Stomach smooth muscle (tissue), 2 donors: ENCODE data around the gene POLE2.
"Not testable (repeated sequence)": the region's sequence is repeated elsewhere in the genome, so short reads cannot be mapped to it uniquely, and the experiment has no call there.

Experiments
- H3K27ac ChIP-seq: one replicate; pipeline ENCODE4 v1.7.0; 2013; ENCODE audit warnings: mild to moderate bottlenecking, low read length, inconsistent platforms
- H3K27me3 ChIP-seq, 2 donors: one replicate each; pipeline ENCODE4 v1.7.0; 2013; ENCODE audit warnings: low read length in 2 of 2; ENCODE audit not compliant: insufficient read depth in 2 of 2, control insufficient read depth in 1 of 2
- H3K36me3 ChIP-seq, 2 donors: one replicate each; pipeline ENCODE4 v1.7.0; 2013; ENCODE audit warnings: low read length in 2 of 2; ENCODE audit not compliant: control insufficient read depth in 2 of 2, insufficient read depth in 2 of 2
- H3K4me1 ChIP-seq: one replicate; pipeline ENCODE4 v1.7.0; 2013; ENCODE audit warnings: low read length; ENCODE audit not compliant: control insufficient read depth, insufficient read depth
- H3K4me3 ChIP-seq, 2 donors: one replicate each; pipeline ENCODE4 v1.7.0; 2013; ENCODE audit warnings: low read length in 2 of 2
- H3K9ac ChIP-seq, 2 donors: one replicate each; pipeline ENCODE4 v1.7.0; 2013; ENCODE audit warnings: low read length in 2 of 2, mild to moderate bottlenecking in 1 of 2
- H3K9me3 ChIP-seq, 2 donors: one replicate each; pipeline ENCODE4 v1.7.0; 2013; ENCODE audit warnings: low read length in 2 of 2; ENCODE audit not compliant: control insufficient read depth in 2 of 2
- donor health status: healthy.
- donor health status: Pancreatic carcinoma.

POLE2 gene

DNA sequence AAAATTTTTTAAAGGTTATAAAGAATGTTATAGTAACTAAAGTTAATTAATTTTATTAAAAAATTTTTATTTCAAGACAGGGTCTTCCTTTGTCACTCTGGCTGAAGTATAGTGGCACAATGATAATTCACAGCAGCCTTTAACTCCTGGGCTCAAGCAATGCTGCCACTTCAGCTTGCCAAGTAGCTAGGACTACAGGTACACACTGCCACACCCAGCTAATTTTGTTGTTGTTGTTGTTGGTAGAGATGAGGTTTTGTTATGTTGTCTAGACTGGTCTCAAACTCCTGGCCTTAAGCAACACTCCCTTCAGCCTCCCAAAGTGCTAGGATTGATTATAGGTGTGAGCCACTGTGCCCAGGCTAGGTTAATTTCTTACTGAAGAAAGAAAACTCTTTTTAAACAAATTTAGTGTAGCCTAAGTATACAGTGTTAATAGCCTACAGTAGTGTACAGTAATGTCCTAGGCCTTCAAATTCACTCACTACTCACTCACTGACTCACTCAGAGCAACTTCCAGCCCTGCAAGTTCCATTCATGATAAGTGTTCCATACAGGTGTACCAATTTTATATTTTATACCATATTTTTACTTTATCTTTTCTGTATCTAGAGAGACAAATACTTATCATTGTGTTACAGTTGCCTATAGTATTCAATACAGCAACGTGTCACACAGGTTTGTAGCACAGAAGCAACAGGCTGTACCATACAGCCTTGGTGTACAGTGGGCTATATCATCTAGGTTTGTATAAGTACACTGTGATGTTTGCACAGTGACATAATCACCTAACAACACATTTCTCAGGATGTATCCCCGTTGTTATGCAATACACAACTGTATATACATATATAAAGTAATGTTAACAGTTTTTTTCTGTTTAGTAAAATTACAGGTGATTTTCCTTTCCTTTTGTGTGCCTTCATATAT is 28.2 kb downstream of the POLE2 start:
- H3K27ac ChIP-seq: no peak overlapping the region
- H3K4me1 ChIP-seq: no peaks in the 10 kb centered on the region
- no peaks in the 10 kb centered on the region for H3K27me3 ChIP-seq
- H3K9me3 ChIP-seq: no peaks in the 10 kb centered on the region
- no peaks in the 10 kb centered on the region for H3K36me3 ChIP-seq
- no peak overlapping the region for H3K9ac ChIP-seq
- H3K4me3 ChIP-seq: no peak overlapping the region

DNA sequence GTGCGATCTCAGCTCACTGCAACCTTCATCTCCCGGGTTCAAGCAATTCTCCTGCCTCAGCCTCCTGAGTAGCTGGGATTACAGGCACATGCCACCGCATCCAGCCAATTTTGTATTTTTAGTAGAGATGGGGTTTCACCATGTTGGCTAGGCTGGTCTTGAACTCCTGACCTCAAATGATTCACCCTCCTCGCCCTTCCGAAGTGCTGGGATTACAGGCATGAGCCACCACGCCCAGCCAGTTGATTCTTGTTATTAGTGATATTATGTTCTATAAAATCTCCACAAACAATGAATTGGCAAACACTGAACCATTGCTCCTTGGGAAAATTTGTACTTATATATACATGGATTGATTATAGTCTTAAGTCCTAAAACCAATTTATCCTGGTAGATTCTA is 30.5 kb downstream of the POLE2 start:
- H3K9me3 ChIP-seq, H3K27me3 ChIP-seq, H3K4me1 ChIP-seq, H3K4me3 ChIP-seq, H3K36me3 ChIP-seq, H3K9ac ChIP-seq, H3K27ac ChIP-seq: not testable (repeated sequence)

GRCh38 chr14:49654511-49654910 is 33.5 kb downstream of the POLE2 start:
- Histone ChIP-seq H3K4me3 (no peak overlapping the region), H3K27ac (no peak overlapping the region), H3K36me3 (no peaks in the 10 kb centered on the region), H3K9me3 (no peaks in the 10 kb centered on the region), H3K27me3 (no peaks in the 10 kb centered on the region), H3K9ac (no peak overlapping the region), H3K4me1 (no peaks in the 10 kb centered on the region)

DNA sequence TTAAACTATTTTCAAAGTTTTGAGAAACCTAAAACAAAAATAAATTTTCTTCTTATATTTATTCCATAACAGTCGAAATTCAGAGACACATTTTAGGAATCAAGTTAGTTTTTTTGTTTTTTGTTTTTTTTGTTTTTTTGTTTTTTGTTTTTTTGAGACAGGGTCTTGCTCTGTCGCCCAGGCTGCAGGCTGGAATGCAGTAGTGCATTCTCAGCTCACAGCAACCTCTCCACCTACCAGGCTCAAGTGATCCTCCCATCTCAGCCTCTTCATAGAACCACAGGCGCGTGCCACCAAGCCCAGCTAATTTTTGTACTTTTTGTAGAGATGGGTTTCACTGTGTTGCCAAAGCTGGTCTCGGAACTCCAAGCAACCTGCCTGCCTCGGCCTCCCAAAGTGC is 34.5 kb downstream of the POLE2 start:
- H3K9ac ChIP-seq: no peak overlapping the region
- H3K36me3 ChIP-seq: no peaks in the 10 kb centered on the region
- H3K27me3 ChIP-seq: no peaks in the 10 kb centered on the region
- H3K4me1 ChIP-seq: no peaks in the 10 kb centered on the region
- H3K9me3 ChIP-seq: no peaks in the 10 kb centered on the region
- no peak overlapping the region for H3K27ac ChIP-seq
- H3K4me3 ChIP-seq: no peak overlapping the region

- Histone ChIP-seq H3K9ac (no peak overlapping the region), H3K4me1 (peaks cover 3% of the 10 kb centered on the region), H3K27ac (no peak overlapping the region)
These were observed 45.9 kb downstream of the POLE2 start for GRCh38 chr14:49642163-49642562.

DNA sequence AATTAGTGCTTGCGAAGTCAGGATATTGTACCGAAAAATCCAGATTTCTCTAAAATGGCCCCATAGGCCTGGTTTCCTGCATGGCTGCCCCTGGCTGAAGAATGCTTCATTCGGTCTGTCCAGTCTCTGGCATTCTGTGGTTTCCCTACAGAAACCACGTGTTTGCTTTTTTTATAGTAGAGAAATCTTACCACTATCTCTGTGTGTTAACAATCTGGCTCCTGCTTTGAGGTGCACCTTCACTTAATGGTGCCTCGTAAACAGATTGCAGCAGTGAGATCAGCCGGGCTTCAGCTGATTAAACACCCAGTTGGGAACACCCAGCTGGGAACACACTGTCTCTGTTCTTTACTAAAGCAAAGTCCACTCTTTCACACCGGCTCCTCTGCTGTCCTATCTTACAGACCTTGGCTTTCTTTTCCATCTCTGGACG is 46.3 kb downstream of the POLE2 start:
- H3K9ac ChIP-seq: no peak overlapping the region
- no peaks in the 10 kb centered on the region for H3K36me3 ChIP-seq
- peaks cover 3% of the 10 kb centered on the region for H3K4me1 ChIP-seq
- H3K27me3 ChIP-seq: no peaks in the 10 kb centered on the region
- no peaks in the 10 kb centered on the region for H3K9me3 ChIP-seq
- no peak overlapping the region for H3K4me3 ChIP-seq
- no peak overlapping the region for H3K27ac ChIP-seq

More at GRCh38 chr14:49642163-49642562, 45.9 kb downstream of the POLE2 start:
- H3K4me3 ChIP-seq: no peak overlapping the region
- no peaks in the 10 kb centered on the region for H3K9me3 ChIP-seq
- H3K27me3 ChIP-seq: no peaks in the 10 kb centered on the region
- no peaks in the 10 kb centered on the region for H3K36me3 ChIP-seq

DNA sequence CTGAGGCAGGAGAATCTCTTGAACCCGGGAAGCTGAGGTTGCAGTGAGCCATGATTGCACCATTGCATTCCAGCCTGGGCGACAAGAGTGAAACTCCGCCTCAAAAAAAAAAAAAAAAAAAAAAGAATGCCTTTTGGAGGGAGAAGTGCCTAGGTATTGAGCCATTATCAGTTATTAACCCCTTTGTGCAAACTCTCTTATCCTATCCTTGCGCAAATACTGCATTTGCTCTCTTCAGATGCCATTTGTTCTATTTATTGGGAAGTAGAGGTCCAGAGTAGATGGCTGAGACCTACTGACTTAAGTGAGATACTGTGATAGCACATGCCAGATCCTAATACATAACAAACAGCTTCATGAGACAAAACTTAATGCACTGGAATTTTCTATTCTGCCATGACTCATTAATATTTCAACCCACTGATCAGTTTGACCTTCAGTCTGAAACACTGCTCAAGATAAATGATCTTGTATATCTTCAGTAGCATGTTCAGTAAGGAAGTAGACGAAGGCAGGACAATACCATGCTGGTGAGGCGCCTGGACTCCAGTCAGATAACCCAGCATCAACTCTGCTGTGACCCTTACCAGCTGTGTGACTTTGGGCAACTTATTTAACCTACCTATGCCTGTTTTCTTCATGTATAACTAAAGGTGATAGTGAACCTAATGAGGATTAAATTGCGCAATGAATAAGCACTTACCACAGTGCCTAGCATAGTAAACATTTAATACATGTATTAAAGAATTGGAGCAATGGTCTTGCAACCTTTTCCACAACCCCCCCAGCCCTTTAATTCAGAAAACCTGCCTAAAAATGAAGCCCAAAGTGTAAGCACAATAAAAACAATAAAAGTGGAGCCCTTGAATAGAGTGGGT is 47.2 kb downstream of the POLE2 start:
- no peaks in the 10 kb centered on the region for H3K36me3 ChIP-seq
- no peaks in the 10 kb centered on the region for H3K9me3 ChIP-seq
- no peak overlapping the region for H3K27ac ChIP-seq
- no peak overlapping the region for H3K4me3 ChIP-seq
- H3K27me3 ChIP-seq: no peaks in the 10 kb centered on the region
- peaks cover 3% of the 10 kb centered on the region for H3K4me1 ChIP-seq
- H3K9ac ChIP-seq: no peak overlapping the region

- Histone ChIP-seq H3K36me3 (no peaks in the 10 kb centered on the region), H3K9me3 (no peaks in the 10 kb centered on the region), H3K4me3 (no peak overlapping the region), H3K9ac (no peak overlapping the region), H3K27ac (no peak overlapping the region), H3K27me3 (no peaks in the 10 kb centered on the region), H3K4me1 (peaks cover 11% of the 10 kb centered on the region)
These were observed 50.4 kb downstream of the POLE2 start for GRCh38 chr14:49637534-49638078.

DNA sequence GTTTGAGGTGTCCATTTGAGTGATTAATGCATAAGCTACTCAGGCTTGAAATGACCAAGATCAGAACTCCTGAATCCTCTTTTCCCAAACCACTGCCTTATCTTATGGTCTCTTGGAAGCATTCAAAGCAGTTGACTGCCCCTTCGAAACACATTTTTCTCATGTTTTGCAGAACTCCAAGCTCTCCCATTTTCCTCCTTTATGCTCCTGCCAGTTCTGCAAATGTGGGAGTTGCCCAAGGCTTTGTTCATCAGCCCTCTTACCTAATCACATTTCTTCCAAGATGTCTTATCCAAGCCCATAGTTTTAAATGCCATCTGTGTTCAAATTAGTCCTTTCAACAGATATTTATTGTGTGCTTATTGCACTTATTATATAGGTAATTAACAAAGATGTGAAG is 51.1 kb downstream of the POLE2 start:
- no peak overlapping the region for H3K27ac ChIP-seq
- H3K27me3 ChIP-seq: no peaks in the 10 kb centered on the region
- H3K36me3 ChIP-seq: no peaks in the 10 kb centered on the region
- peaks cover 11% of the 10 kb centered on the region for H3K4me1 ChIP-seq
- H3K9me3 ChIP-seq: no peaks in the 10 kb centered on the region
- no peak overlapping the region for H3K4me3 ChIP-seq
- no peak overlapping the region for H3K9ac ChIP-seq

DNA sequence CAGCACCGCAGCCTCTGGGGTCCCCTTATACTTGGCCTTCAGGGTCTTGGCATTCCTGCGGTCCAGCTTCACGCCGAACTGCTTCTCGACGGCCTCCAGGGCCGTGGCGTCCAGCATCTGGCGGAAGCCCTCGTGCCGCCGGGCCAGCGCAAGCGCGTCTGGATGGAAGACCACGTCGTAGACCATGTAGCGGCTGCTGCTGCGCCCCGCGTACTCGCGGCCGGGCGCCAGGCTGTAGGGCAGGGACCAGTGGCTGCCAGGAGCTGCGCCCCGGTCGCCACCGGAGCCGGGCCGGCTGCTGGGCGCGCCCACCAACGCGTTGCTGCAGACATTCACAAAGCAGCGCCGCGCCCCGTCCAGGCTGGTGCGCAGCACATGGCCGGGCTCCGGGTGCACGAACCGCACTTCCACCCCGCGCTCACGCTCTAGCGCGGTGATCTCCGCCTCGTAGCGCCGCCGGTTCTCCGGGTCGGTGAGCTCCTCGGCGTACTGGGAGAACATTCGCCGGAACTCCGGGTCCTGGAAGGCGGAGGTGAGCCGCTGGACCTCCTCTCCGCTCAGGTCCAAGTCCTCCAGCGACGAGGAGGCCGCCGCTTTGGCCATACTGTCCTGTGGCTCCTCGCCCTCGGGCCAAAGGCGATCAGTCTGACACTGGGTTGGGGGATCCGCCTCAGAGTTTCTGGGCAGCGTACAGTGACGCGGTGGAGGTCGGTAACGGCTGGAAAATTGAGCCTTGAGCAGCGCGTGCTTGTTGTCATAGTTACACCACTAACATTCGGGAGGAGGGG is 53.3 kb downstream of the POLE2 start, which contains the start of gene DNAAF2:
TSS of gene DNAAF2 (minus strand) at position 698 of the 788 bp plus-strand sequence. CDS start at position 603, 95 bp downstream.
- H3K9ac ChIP-seq: peak within 1 kb of the TSS; percentile 81 to 87

More for the DNA sequence above, 53.3 kb downstream of the POLE2 start, which contains the start of gene DNAAF2:
- Histone ChIP-seq H3K27ac (peak within 1 kb of the TSS; percentile 91), H3K4me1 (peaks cover 11% of the 10 kb centered on the region), H3K27me3 (no peaks in the 10 kb centered on the region), H3K9me3 (no peaks in the 10 kb centered on the region), H3K4me3 (peak within 1 kb of the TSS; percentile 85 to 93), H3K36me3 (no peaks in the 10 kb centered on the region)
